ENCODE measurements around the gene ST8SIA2.

The ST8SIA2 gene

GRCh38 chr15:92405942-92406341 is 12.3 kb downstream of the ST8SIA2 start:
- no peak for TF ChIP-seq CTCF (IDR thresholded peaks at IDR 0.05; ENCODE audit: extremely low read depth, insufficient read depth, missing control alignments)
- in situ Hi-C loops (cut with MboI; ENCODE audit: low pct_unique_long_range_greater_than_20kb, low sequenced_read_pairs, unreplicated experiment), result no loop called here
- no peak for DNase-seq (ENCODE audit: low spot score)

GRCh38 chr15:92407321-92407720 is 13.6 kb downstream of the ST8SIA2 start:
- TF ChIP-seq CTCF (IDR thresholded peaks at IDR 0.05; ENCODE audit: extremely low read depth, insufficient read depth, missing control alignments), result no peak
- in situ Hi-C loops (cut with MboI; ENCODE audit: low pct_unique_long_range_greater_than_20kb, low sequenced_read_pairs, unreplicated experiment), result no loop called here
- no peak for DNase-seq (ENCODE audit: low spot score)

GRCh38 chr15:92407916-92408315 is 14.2 kb downstream of the ST8SIA2 start:
- no peak for TF ChIP-seq CTCF (IDR thresholded peaks at IDR 0.05; ENCODE audit: extremely low read depth, insufficient read depth, missing control alignments)
- in situ Hi-C loops (cut with MboI; ENCODE audit: low pct_unique_long_range_greater_than_20kb, low sequenced_read_pairs, unreplicated experiment), result no loop called here
- no peak for DNase-seq (ENCODE audit: low spot score)

GRCh38 chr15:92409006-92409405 is 15.3 kb downstream of the ST8SIA2 start:
- in situ Hi-C loops (cut with MboI; ENCODE audit: low pct_unique_long_range_greater_than_20kb, low sequenced_read_pairs, unreplicated experiment), result no loop called here
- TF ChIP-seq CTCF (IDR thresholded peaks at IDR 0.05; ENCODE audit: extremely low read depth, insufficient read depth, missing control alignments), result no peak
- no peak for DNase-seq (ENCODE audit: low spot score)

GRCh38 chr15:92409521-92409920 is 15.8 kb downstream of the ST8SIA2 start:
- in situ Hi-C loops (cut with MboI; ENCODE audit: low pct_unique_long_range_greater_than_20kb, low sequenced_read_pairs, unreplicated experiment), result no loop called here
- TF ChIP-seq CTCF (IDR thresholded peaks at IDR 0.05; ENCODE audit: extremely low read depth, insufficient read depth, missing control alignments), result no peak
- no peak for DNase-seq (ENCODE audit: low spot score)

GRCh38 chr15:92410537-92410936 is 16.9 kb downstream of the ST8SIA2 start:
- TF ChIP-seq CTCF (IDR thresholded peaks at IDR 0.05; ENCODE audit: extremely low read depth, insufficient read depth, missing control alignments), result no peak
- no peak for DNase-seq (ENCODE audit: low spot score)
- in situ Hi-C loops (cut with MboI; ENCODE audit: low pct_unique_long_range_greater_than_20kb, low sequenced_read_pairs, unreplicated experiment), result no loop called here

- in situ Hi-C loops (cut with MboI; ENCODE audit: low pct_unique_long_range_greater_than_20kb, low sequenced_read_pairs, unreplicated experiment), result no loop called here
- no peak for TF ChIP-seq CTCF (IDR thresholded peaks at IDR 0.05; ENCODE audit: extremely low read depth, insufficient read depth, missing control alignments)
- no peak for DNase-seq (ENCODE audit: low spot score)
Measured at GRCh38 chr15:92411256-92411655, 17.6 kb downstream of the ST8SIA2 start.
